KBM-7 (cell line): ENCODE measurements around the gene RCSD1.
"Not testable (repeated sequence)": the region's sequence is repeated elsewhere in the genome, so short reads cannot be mapped to it uniquely, and the experiment has no call there.

Experiments used
- DNase-seq: peaks from one replicate; pipeline ENCODE4 v3.0.0-alpha.2; 2015
- in situ Hi-C: fragments of 300-500 bp; cut with MboI; formaldehyde crosslinking; loops from 2 replicates; pipeline ENCODE4 v1.14.3; 2020; ENCODE audit warnings: low sequenced_read_pairs, low pct_unique_long_range_greater_than_20kb, mixed read lengths

RCSD1 gene

GRCh38 chr1:167703557-167703956 is 73.5 kb downstream of the RCSD1 start:
- no peak for DNase-seq
- in situ Hi-C loops: no loop called here

- DNase-seq: no peak
- in situ Hi-C loops: no loop called here
Observed at GRCh38 chr1:167704715-167705114, 74.7 kb downstream of the RCSD1 start.

DNA sequence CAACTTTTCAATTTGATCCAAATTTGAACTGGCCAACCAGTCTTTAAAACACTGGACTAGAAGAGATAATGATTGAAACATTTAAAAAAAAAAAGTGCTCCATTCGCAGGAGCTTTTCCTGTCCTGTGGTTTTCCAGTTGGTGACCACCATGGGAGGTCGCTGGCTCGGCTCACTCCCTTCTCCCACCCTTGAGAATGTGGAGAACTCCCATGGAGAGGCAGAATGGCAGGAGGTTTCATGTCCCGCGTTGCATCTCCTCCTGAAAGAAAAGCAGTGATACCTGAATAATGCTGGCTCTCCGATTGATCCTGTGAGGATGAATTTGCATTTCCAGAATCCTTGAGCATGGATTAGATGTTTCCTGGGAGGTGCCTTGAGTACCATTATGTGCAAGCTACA is 75.2 kb downstream of the RCSD1 start:
- DNase-seq: no peak
- in situ Hi-C loops: no loop called here

- in situ Hi-C loops: no loop called here
- DNase-seq: no peak
Observed at GRCh38 chr1:167706363-167706762, 76.3 kb downstream of the RCSD1 start.

- in situ Hi-C loops: no loop called here
- no peak for DNase-seq
Observed at GRCh38 chr1:167706931-167707877, 77.2 kb downstream of the RCSD1 start.

DNA sequence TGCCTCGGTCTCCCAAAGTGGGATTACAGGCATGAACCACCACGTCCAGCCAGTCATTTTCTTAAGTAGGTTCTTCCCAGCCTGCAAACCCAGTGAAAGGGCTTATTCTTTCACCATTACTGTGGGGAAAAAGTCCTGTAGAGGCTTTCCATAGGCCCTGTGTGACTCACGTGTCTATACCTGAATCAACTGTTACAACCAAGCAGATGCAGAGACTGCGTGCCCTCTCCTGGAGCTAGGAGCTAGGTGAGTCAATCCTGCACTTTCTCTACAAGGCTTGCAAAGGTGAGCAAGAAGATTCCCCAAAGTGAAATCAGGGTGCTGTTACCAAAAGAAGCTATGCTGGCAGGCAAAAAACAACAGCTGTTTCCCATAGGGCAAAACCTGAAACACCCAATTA is 77.9 kb downstream of the RCSD1 start:
- no peak for DNase-seq
- in situ Hi-C loops: no loop called here

GRCh38 chr1:167708940-167709389 is 78.9 kb downstream of the RCSD1 start:
- in situ Hi-C loops: no loop called here

GRCh38 chr1:167710836-167711235 is 80.8 kb downstream of the RCSD1 start:
- no peak for DNase-seq
- in situ Hi-C loops: no loop called here

More at GRCh38 chr1:167708940-167709389, 78.9 kb downstream of the RCSD1 start:
- peak; percentile 75 for DNase-seq

DNA sequence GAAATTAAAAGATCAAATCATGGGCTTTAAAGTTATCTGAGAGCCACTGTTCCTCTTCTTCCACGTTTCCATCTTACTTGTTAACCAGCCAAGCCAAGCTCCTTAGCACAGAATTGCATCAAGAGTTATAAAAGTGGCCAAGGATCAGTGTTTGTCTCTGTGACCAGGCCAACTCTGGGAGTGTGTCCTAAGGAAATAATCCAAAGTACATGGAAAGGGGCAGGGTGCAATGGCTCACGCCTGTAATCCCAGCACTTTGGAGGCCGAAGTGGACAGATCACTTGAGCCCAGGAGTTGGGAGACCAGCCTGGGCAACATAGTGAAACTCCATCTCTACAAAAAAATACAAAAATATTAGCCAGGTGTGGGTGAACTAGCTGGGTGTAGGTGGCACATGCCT is 81.8 kb downstream of the RCSD1 start:
- no peak for DNase-seq
- in situ Hi-C loops: no loop called here

- in situ Hi-C loops: no loop called here
- DNase-seq: peak; percentile 24
Observed at GRCh38 chr1:167713330-167714081, 83.5 kb downstream of the RCSD1 start.

DNA sequence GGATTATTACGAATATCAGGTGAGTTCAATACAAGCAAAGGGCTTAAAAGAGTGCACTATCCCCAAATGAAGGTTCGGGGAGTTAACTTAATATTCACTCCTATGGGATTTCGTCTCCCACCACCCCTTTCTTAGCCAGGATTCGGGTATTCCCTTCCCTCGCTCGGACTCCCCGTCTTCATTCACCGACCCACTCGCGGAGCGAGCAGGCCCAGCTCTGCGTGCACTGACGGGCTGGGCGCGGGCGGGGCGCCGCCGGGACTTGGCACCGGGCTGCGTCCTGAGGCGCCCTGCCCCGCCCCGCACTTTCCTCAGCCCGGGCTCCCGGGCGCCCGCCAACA is 84.0 kb downstream of the RCSD1 start:
- DNase-seq: no peak
- in situ Hi-C loops: no loop called here

- DNase-seq: peak; percentile 93
- in situ Hi-C loops: no loop called here
Observed at GRCh38 chr1:167714439-167715156, 84.6 kb downstream of the RCSD1 start.

GRCh38 chr1:167715157-167715999 is 85.3 kb downstream of the RCSD1 start:
- in situ Hi-C loops: no loop called here
- peak; percentile 96 for DNase-seq

- no peak for DNase-seq
- in situ Hi-C loops: no loop called here
Observed at GRCh38 chr1:167716000-167716271, 85.9 kb downstream of the RCSD1 start.

GRCh38 chr1:167717351-167717750 is 87.3 kb downstream of the RCSD1 start:
- in situ Hi-C loops: no loop called here
- DNase-seq: no peak

DNA sequence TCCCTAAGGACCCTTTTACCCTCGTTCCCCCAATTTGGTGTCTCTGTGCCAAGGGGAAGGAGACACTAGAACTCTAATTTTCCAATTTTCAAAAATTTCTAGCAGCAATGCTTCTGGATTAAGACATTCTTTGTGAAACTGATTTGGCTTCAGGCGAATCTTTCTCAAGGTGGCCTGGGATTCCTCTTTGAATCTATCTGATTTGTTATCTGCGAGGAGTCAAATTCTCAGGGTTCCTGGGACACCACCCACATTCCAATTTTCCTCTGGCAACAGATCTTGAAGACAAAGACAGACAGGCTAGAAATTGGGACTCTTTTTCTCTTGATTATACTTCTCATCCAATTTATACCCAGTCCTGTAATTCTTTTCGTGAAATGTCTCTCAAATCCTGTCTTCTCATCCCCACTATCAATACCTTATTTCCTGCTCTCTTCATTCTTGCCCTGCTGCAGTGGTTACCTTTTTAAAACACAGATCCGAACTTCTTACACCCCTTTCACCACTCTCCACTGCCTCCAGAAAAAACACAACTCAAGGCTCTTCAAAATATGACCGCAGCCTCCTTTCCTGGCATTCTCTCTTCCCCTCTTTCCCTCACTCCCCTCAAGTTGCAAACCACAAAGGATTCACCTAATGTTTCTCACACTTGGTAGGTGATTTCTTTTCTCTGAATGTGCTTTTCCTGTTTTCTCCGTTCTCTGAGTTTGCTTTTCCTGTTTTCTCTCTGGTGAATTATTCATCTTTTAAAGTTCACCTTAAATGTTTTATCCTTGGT is 89.1 kb downstream of the RCSD1 start:
- DNase-seq: peak; percentile 29
- in situ Hi-C loops: no loop called here

DNA sequence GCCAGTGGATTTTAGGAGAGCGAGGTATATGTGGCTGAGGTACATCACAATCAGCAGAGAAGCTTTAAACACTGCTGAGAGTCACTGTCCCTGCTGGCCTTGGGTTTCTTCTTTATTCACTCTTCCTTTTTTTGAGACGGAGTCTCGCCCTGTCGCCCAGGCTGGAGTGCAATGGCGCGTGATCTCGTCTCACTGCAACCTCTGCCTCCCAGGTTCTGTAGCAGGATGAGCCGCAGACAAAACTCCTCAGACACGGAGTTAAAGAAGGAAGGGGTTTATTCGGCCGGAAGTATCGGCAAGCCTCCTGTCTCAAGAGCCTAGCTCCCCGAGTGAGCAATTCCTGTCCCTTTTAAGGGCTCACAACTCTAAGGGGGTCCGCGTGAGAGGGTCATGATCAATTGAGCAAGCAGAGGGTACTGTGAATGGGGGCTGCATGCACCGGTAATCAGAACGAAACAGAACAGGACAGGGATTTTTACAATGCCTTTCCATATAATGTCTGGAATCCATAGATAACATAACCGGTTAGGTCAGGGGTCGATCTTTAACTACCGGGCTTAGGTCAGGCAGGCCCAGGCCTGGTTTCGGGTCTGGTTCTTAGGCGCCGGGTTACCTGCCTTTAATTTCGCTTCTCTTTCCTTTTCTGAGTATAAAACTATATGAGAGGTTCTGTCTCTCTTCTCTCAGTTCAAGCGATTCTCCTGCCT is 89.8 kb downstream of the RCSD1 start:
- in situ Hi-C loops: not testable (repeated sequence)
- DNase-seq: peak; percentile 61
